Prostate gland (tissue), 2 donors: Measurements from ENCODE around the gene TSHZ1. TPM values are rescaled to one million over a fixed set of nuclear protein-coding genes. Genes with fewer than 3 reads are reported as not detected.

Source experiments
- DNase-seq: peaks from one replicate; pipeline ENCODE4 v3.0.0-alpha.2; 2019; ENCODE audit warnings: low spot score
- H3K27ac ChIP-seq, 2 donors: fragments of 200-600 bp; sonication (generic); 2 replicates each; pipeline ENCODE4 v1.5.1; 2017 to 2019
- H3K27me3 ChIP-seq: fragments of 200-600 bp; sonication (generic); replicated peaks from 2 replicates; pipeline ENCODE4 v1.5.1; 2019; ENCODE audit not compliant: insufficient read depth
- H3K36me3 ChIP-seq, 2 donors: fragments of 200-600 bp; sonication (generic); 1 replicate in 1 of 2; 2 replicates in 1 of 2; pipeline versions ENCODE4 v1.5.1 to v1.8.1; 2017 to 2019
- H3K4me1 ChIP-seq: fragments of 200-600 bp; sonication (generic); replicated peaks from 2 replicates; pipeline ENCODE4 v1.5.1; 2019
- H3K4me3 ChIP-seq, 2 donors: fragments of 200-600 bp; sonication (generic); 2 replicates each; pipeline ENCODE4 v1.5.1; 2017 to 2019
- H3K9me3 ChIP-seq: fragments of 200-600 bp; sonication (generic); 2 replicates; pipeline ENCODE4 v1.5.1; 2017
- CTCF ChIP-seq, 4 experiments: fragments of 200-600 bp in 2 of 4; fragments of 450-650 bp in 2 of 4; sonication (generic) in 2 of 4; IDR thresholded peaks; 1 replicate in 3 of 4; 2 replicates in 1 of 4; pipeline ENCODE4 v1.5.1; 2016 to 2019; ENCODE audit warnings: antibody characterized with exemption in 4 of 4, mild to moderate bottlenecking in 2 of 4, moderate library complexity in 2 of 4
- POLR2A ChIP-seq: fragments of 450-650 bp; IDR thresholded peaks from one replicate; pipeline ENCODE4 v1.6.1; 2016; ENCODE audit warnings: antibody characterized with exemption, mild to moderate bottlenecking
- POLR2AphosphoS5 ChIP-seq: sonication (generic); formaldehyde crosslinking; IDR thresholded peaks from one replicate; pipeline ENCODE4 v1.6.1; 2017; ENCODE audit warnings: antibody characterized with exemption
- WGBS: methylation state at CpG from one replicate; pipeline ENCODE4 v1.1.5; 2018; 5-methylcytosine and 5-hydroxymethylcytosine counted together
- intact Hi-C: fragments of 100-400 bp; cut with DNase I; formaldehyde crosslinking; loops from one replicate; pipeline ENCODE4 v1.14.2; 2022
- total RNA-seq, 2 donors: library from RNA; depleted of rRNA; stranded (reverse); fragments of >200 nt; gene quantifications; one replicate each; pipeline ENCODE4 v1.1.0, GENCODE V29; 2016

TSHZ1 gene
- total RNA-seq, 2 donors from 2014 or later = 18.2 to 48.6 TPM

- intact Hi-C loops = no loop called here
- no peak for DNase-seq
- no peaks in the 10 kb centered on the region for H3K27me3 ChIP-seq
- no peak overlapping the region for H3K4me3 ChIP-seq
- no peaks in the 10 kb centered on the region for H3K4me1 ChIP-seq
- no peaks in the 10 kb centered on the region for H3K36me3 ChIP-seq
- 90% methylated on average over 9 of the region's 9 CpGs for WGBS
- no peaks in the 10 kb centered on the region for H3K9me3 ChIP-seq
- TF ChIP-seq CTCF (IDR thresholded peaks at IDR 0.05) (no peak), POLR2A (no peak), POLR2AphosphoS5 (no peak)
- H3K27ac ChIP-seq = no peak overlapping the region
Observed at GRCh38 chr18:75228967-75229366, 18.4 kb downstream of the TSHZ1 start.

- no peak for TF ChIP-seq POLR2A
- TF ChIP-seq CTCF (IDR thresholded peaks at IDR 0.05) = no peak
- no peak for TF ChIP-seq POLR2AphosphoS5
- 87% methylated on average over 8 of the region's 8 CpGs for WGBS
- no peaks in the 10 kb centered on the region for H3K36me3 ChIP-seq
- no peaks in the 10 kb centered on the region for H3K27me3 ChIP-seq
- H3K9me3 ChIP-seq = no peaks in the 10 kb centered on the region
- no peak overlapping the region for H3K4me3 ChIP-seq
- no peak overlapping the region for H3K27ac ChIP-seq
- intact Hi-C loops = no loop called here
- H3K4me1 ChIP-seq = no peaks in the 10 kb centered on the region
- DNase-seq = no peak
Observed at GRCh38 chr18:75229437-75229836, 18.8 kb downstream of the TSHZ1 start.

- Histone ChIP-seq H3K9me3 (no peaks in the 10 kb centered on the region), H3K4me1 (no peaks in the 10 kb centered on the region), H3K27ac (no peak overlapping the region), H3K27me3 (no peaks in the 10 kb centered on the region), H3K36me3 (no peaks in the 10 kb centered on the region), H3K4me3 (no peak overlapping the region)
- intact Hi-C loops = no loop called here
- 89% methylated on average over 17 of the region's 17 CpGs for WGBS
- DNase-seq = no peak
- TF ChIP-seq CTCF (IDR thresholded peaks at IDR 0.05) (no peak), POLR2AphosphoS5 (no peak), POLR2A (no peak)
Observed at GRCh38 chr18:75230163-75231052, 19.8 kb downstream of the TSHZ1 start.

- TF ChIP-seq POLR2A (no peak), CTCF (IDR thresholded peaks at IDR 0.05) (no peak), POLR2AphosphoS5 (no peak)
- H3K4me3 ChIP-seq = no peak overlapping the region
- no peaks in the 10 kb centered on the region for H3K36me3 ChIP-seq
- intact Hi-C loops = no loop called here
- H3K9me3 ChIP-seq = no peaks in the 10 kb centered on the region
- H3K4me1 ChIP-seq = no peaks in the 10 kb centered on the region
- 87% methylated on average over 5 of the region's 5 CpGs for WGBS
- H3K27ac ChIP-seq = no peak overlapping the region
- no peak for DNase-seq
- no peaks in the 10 kb centered on the region for H3K27me3 ChIP-seq
Observed at GRCh38 chr18:75231053-75231406, 20.4 kb downstream of the TSHZ1 start.

- no peaks in the 10 kb centered on the region for H3K4me1 ChIP-seq
- H3K4me3 ChIP-seq = no peak overlapping the region
- no peak overlapping the region for H3K27ac ChIP-seq
- H3K36me3 ChIP-seq = no peaks in the 10 kb centered on the region
- intact Hi-C loops = no loop called here
- no peaks in the 10 kb centered on the region for H3K9me3 ChIP-seq
- no peaks in the 10 kb centered on the region for H3K27me3 ChIP-seq
- TF ChIP-seq POLR2A = no peak
- TF ChIP-seq POLR2AphosphoS5 = no peak
- TF ChIP-seq CTCF (IDR thresholded peaks at IDR 0.05) = no peak
- no peak for DNase-seq
- 89% methylated on average over 12 of the region's 12 CpGs for WGBS
Observed at GRCh38 chr18:75234901-75235300, 24.3 kb downstream of the TSHZ1 start.
